ENCODE data around the gene SIK3.

The SIK3 gene

GRCh38 chr11:117009905-117010605 is 88.2 kb downstream of the SIK3 start:
- DNase-seq (ENCODE audit: low spot score): no peak

DNA sequence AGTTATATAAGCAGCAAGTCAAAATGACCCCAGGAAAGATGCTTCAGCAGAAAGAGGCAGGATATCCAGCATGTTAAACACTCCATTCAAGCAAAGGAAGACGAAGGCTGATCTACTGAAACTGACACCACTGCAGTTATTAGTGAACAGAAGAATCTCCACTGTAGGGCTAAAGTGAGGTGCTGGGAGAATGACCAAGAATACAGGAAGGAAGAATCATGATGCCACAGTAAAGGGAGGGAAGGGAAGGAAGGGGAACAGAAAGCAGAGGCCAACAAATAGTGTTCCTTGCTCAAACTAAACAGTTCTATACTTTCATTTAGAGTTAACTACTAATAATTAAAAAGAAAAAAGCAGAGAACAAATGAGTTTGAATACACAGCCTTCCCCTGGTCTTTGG is 92.5 kb downstream of the SIK3 start:
- no peak for DNase-seq (ENCODE audit: low spot score)

DNA sequence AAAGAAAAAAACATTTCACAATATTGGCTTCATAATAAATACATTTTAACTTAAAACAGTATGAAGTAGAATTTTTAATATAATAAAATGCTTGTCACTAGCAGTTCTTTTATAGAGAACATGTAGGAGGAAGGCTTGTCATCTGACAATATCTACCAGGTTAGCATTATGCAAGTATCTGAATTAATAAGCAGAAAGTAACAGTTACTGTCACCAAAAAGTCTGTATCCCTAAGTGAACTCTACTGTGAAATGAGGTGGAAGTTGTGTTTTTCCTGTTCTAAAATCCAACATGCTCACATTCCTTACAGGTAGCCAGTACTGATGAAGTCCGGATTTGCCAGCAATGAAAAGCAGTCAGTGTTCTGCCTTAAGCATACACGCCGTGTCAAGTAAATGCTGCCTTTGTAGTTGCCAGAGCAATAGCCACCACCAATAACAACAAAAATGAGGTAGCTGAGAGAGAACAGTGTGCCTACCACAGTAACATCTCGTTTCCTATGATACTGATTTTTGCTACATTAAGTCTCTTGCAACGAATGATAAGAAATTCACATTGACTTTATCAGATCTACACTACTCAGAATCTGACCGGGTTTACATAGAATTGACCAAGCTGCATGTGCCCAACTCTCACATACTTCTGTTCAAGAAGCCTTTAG is 95.5 kb downstream of the SIK3 start:
- no peak for DNase-seq (ENCODE audit: low spot score)

GRCh38 chr11:117000014-117000737 is 98.1 kb downstream of the SIK3 start:
- no peak for DNase-seq (ENCODE audit: low spot score)

DNA sequence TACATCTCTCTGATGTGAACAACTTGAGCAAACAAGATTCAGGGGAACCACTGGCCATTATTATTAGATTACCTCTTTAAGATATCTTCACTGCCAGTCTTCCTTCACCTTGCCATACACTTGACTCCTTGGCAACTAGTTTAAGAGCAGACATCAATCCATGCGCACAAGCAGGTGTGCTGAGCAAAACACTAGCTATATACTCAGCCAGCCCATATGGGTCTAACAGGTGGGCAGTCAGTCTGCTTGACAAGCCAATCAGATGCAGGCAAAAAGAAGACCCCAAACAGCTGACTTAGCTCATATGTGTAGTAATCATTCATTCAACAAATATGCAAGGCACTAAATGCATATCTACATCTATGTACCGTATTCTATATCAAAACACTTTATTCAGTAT is 101.2 kb downstream of the SIK3 start:
- DNase-seq (ENCODE audit: low spot score): no peak

DNA sequence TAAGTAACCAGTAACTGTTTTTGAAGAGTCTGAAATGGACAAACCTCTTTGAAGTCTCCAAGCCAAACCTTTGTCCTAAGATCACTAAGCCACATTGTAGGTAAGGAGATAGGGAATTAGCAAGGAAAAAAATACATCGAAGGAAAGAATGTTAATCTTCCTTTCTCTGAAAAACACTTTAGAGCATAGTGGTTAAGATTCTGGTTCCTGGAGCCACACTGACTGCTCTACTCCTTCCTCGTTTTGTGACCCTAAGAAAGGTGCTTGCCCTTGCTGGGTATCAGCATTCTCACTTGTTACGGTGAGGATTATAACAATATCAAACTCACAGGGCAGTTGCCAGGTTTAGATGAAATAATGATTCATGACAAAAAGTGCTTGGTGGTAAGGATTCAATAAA is 104.0 kb downstream of the SIK3 start:
- DNase-seq (ENCODE audit: low spot score): no peak

GRCh38 chr11:116993599-116993998 is 104.6 kb downstream of the SIK3 start:
- DNase-seq (ENCODE audit: low spot score): no peak

DNA sequence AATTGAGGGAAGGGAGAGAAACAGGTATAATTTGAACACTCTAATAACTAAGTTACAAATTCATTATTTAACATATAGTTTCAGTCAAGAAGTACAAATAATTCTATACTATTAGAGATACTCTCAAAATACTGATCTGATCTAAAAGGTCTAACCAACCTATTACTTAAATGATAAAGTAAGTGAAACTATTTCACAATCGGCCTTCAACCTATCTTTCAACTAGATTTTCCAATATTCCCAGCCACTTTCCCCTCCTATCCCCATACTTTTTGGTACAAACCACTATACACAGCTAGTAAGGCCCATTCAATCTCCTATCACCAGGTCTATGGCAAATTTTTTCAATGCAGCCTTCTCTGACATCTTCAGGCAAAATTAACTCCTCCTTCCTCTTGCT is 106.7 kb downstream of the SIK3 start:
- DNase-seq (ENCODE audit: low spot score): no peak

GRCh38 chr11:116990811-116991210 is 107.4 kb downstream of the SIK3 start:
- DNase-seq (ENCODE audit: low spot score): no peak

- DNase-seq (ENCODE audit: low spot score): no peak
Observed at GRCh38 chr11:116990061-116990473, 108.2 kb downstream of the SIK3 start.

- DNase-seq (ENCODE audit: low spot score): no peak
Observed at GRCh38 chr11:116989184-116989583, 109.0 kb downstream of the SIK3 start.

GRCh38 chr11:116986521-116987105 is 111.6 kb downstream of the SIK3 start:
- DNase-seq (ENCODE audit: low spot score): peak; percentile 18

DNA sequence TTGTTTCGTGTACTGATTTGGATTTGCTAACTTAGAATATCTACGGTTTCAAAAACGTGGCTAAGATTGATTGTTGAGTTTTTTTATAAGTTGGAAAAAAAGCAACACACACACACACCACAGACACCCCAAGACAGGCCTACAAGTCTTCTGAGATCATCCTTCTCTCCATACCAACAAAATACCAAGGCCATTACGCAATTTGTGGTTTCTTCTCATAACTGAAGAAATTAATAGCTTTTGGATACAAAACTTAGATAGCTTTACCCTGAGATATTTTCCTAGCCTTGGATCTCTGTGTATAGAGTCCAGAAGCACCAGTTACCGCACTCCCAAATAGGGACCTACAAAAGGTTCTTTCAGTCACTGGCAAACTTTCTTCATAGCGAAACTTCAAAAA is 113.6 kb downstream of the SIK3 start:
- no peak for DNase-seq (ENCODE audit: low spot score)

- no peak for DNase-seq (ENCODE audit: low spot score)
Observed at GRCh38 chr11:116984186-116984585, 114.0 kb downstream of the SIK3 start.

DNA sequence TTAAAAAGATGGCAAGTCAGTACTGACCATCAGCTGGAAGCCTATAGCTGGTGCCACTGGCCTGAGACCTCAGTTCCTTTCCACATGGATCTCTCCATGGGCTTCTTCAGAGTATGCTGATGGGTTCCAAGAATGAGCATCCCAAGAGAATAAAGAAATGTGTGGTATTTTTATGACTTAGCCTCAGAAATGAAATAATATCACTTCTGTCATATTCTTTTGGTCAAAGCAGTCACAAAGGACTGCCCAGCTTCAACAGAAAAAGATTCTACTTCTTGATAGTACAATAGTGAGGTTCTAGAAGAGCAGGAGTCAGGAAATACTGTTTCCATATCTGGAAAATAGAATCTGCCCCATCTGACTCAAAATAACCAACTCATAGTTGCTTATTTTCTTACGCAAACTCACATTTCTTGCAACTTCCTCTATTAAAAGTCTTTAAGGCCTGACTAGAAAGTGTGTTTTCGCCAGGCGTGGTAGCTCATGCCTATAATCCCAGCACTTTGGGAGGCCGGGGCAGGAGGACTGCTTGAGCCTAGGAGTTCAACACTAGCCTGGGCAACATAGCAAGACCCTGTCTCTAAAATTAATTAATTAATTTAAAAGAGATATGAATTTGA is 116.9 kb downstream of the SIK3 start:
- no peak for DNase-seq (ENCODE audit: low spot score)

GRCh38 chr11:116980136-116980793 is 118.0 kb downstream of the SIK3 start:
- no peak for DNase-seq (ENCODE audit: low spot score)

DNA sequence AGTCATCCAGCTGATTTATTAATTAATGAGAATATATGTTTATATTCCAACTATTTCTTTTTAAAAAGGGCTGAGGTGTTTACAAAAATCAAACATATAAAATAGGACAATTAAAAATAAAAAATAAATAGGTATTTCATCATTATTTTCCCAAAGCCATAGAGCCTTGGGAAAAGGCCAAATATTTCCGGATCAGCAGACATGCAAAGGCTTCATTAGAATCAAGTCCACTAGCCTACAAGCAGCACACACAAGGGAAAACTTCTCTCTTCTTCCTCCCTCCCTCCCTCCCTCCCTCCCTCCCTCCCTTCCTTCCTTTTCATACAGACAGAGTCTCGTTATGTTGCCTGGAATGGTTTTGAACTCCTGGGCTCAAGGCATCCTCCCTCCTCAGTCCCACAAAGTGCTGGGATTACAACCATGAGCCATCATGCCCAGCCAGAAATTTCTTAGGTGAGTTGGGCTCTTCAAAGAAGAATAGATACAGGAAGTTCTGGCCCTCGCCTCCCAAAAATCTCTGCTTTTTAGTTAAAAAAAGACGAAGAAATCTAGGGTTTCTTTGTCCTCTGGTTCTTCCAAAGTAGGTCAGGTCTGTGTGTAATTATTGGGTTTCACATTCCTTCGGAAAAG is 121.2 kb downstream of the SIK3 start:
- DNase-seq (ENCODE audit: low spot score): no peak

- no peak for DNase-seq (ENCODE audit: low spot score)
Observed at GRCh38 chr11:116975661-116976060, 122.6 kb downstream of the SIK3 start.

DNA sequence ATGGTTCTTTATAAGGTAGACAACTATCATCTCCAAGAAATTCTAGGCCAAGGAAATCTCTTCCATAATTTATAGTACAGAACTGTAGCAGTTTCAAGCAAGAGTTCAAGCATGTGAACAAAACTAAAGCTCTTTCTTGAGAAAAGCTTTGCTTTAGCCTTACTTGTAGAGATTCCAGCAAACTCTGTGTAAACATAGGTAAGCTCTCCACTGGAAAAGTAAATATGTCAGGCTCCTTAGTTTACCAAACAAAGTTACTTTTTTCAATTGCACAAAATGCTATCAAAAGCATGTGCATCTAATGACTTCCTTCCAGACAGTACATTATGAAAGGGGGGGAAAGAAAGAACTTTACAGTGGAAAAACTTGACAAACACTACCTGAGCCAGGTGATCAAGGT is 125.0 kb downstream of the SIK3 start:
- no peak for DNase-seq (ENCODE audit: low spot score)

- DNase-seq (ENCODE audit: low spot score): no peak
Observed at GRCh38 chr11:116972691-116973090, 125.5 kb downstream of the SIK3 start.

Data from SW480 (cell line).